HEK293 (cell line): ENCODE data around the gene KCTD11.
A peak's percentile ranks its signal among the peaks of the same experiment; 100 is the strongest.

Experiments
- CTCF ChIA-PET: fragments of 350-600 bp; formaldehyde crosslinking; extraction: SDS; loops from one replicate; lab custom pipeline; 2021; ENCODE audit warnings: antibody characterized with exemption; lab: Yijun Ruan, JAX
- POLR2A ChIA-PET: fragments of 300-600 bp; formaldehyde crosslinking; extraction: SDS; loops from one replicate; lab custom pipeline; 2020; ENCODE audit warnings: antibody characterized with exemption, inconsistent platforms; lab: Yijun Ruan, JAX
- H3K27ac ChIP-seq: fragments of 200-500 bp; sonication (Bioruptor generic); 2 replicates; pipeline ENCODE4 v1.5.1; 2014; ENCODE audit warnings: low read depth, low read length, control low read depth, inconsistent platforms; ENCODE audit errors: extremely low read depth
- H3K36me3 ChIP-seq, 2 experiments: fragments of 200-500 bp in 1 of 2; sonication (Bioruptor generic) in 1 of 2; 1 replicate in 1 of 2; 2 replicates in 1 of 2; pipeline ENCODE4 v1.5.1; 2014 to 2017; ENCODE audit warnings: inconsistent platforms in 2 of 2, low read length in 2 of 2; ENCODE audit not compliant: control insufficient read depth in 2 of 2, insufficient read depth in 1 of 2
- H3K4me1 ChIP-seq: fragments of 200-500 bp; sonication (Bioruptor generic); 2 replicates; pipeline ENCODE4 v1.5.1; 2014; ENCODE audit warnings: mild to moderate bottlenecking, low read length, inconsistent platforms; ENCODE audit not compliant: control insufficient read depth, insufficient read depth
- H3K4me3 ChIP-seq: 2 replicates; pipeline ENCODE4 v1.5.1; 2011; ENCODE audit warnings: low read depth, mild to moderate bottlenecking, control low read depth, low read length, moderate library complexity
- H3K9me3 ChIP-seq: fragments of 200-500 bp; sonication (Bioruptor generic); 2 replicates; pipeline ENCODE4 v1.5.1; 2014; ENCODE audit warnings: low read depth, low read length, inconsistent platforms; ENCODE audit not compliant: control insufficient read depth, insufficient read depth
- GLIS2 ChIP-seq: fragments of 450-650 bp; formaldehyde crosslinking; IDR thresholded peaks from 2 replicates; pipeline ENCODE4 v1.5.1; 2016; ENCODE audit warnings: missing biosample characterization, missing genetic modification characterization
- IKZF3 ChIP-seq: fragments of 450-650 bp; IDR thresholded peaks from 2 replicates; pipeline ENCODE4 v1.5.0; 2018; ENCODE audit warnings: missing biosample characterization, mild to moderate bottlenecking, missing genetic modification characterization, moderate library complexity
- KLF10 ChIP-seq: fragments of 450-650 bp; IDR thresholded peaks from 2 replicates; pipeline ENCODE4 v1.5.1; 2018; ENCODE audit warnings: missing biosample characterization, mild to moderate bottlenecking, missing genetic modification characterization
- KLF8 ChIP-seq: fragments of 450-650 bp; formaldehyde crosslinking; IDR thresholded peaks from 2 replicates; pipeline ENCODE4 v1.5.1; 2016; ENCODE audit warnings: missing biosample characterization, missing genetic modification characterization
- REPIN1 ChIP-seq: fragments of 450-650 bp; formaldehyde crosslinking; IDR thresholded peaks from 2 replicates; pipeline ENCODE4 v1.5.1; 2017; ENCODE audit warnings: missing biosample characterization, missing genetic modification characterization, low read depth
- ZNF146 ChIP-seq: fragments of 450-650 bp; formaldehyde crosslinking; IDR thresholded peaks from 2 replicates; pipeline ENCODE4 v1.5.1; 2016; ENCODE audit warnings: missing biosample characterization, missing genetic modification characterization
- ZNF19 ChIP-seq: fragments of 450-650 bp; formaldehyde crosslinking; IDR thresholded peaks from 2 replicates; pipeline ENCODE4; 2016; ENCODE audit warnings: missing biosample characterization, missing genetic modification characterization, low read depth
- ZNF223 ChIP-seq: fragments of 450-650 bp; formaldehyde crosslinking; IDR thresholded peaks from 2 replicates; pipeline ENCODE4 v1.5.1; 2016; ENCODE audit warnings: missing biosample characterization, missing genetic modification characterization
- ZNF404 ChIP-seq: fragments of 450-650 bp; formaldehyde crosslinking; IDR thresholded peaks from 2 replicates; pipeline ENCODE4 v1.5.1; 2017; ENCODE audit warnings: missing biosample characterization, missing genetic modification characterization
- ZNF514 ChIP-seq: fragments of 450-650 bp; formaldehyde crosslinking; IDR thresholded peaks from 2 replicates; pipeline ENCODE4 v1.5.1; 2016; ENCODE audit warnings: missing biosample characterization, missing genetic modification characterization
- TF ChIP-seq, protein P1 (sequence below): fragments of 450-650 bp; formaldehyde crosslinking; IDR thresholded peaks from 2 replicates; pipeline ENCODE4 v1.5.1; 2016; ENCODE audit warnings: missing biosample characterization, missing genetic modification characterization
- TF ChIP-seq, protein P2 (sequence below): fragments of 450-650 bp; IDR thresholded peaks from 2 replicates; pipeline ENCODE4 v1.5.1; 2018; ENCODE audit warnings: missing biosample characterization, missing genetic modification characterization
- TF ChIP-seq, protein P3 (sequence below): fragments of 450-650 bp; formaldehyde crosslinking; IDR thresholded peaks from 2 replicates; pipeline ENCODE4 v1.5.1; 2016; ENCODE audit warnings: missing biosample characterization, missing genetic modification characterization, borderline replicate concordance
- TF ChIP-seq, protein P4 (sequence below): fragments of 450-650 bp; formaldehyde crosslinking; IDR thresholded peaks from 2 replicates; pipeline ENCODE4 v1.5.1; 2017; ENCODE audit warnings: missing biosample characterization, missing genetic modification characterization
- TF ChIP-seq, protein P5 (sequence below): fragments of 450-650 bp; formaldehyde crosslinking; IDR thresholded peaks from 2 replicates; pipeline ENCODE4 v1.5.1; 2016; ENCODE audit warnings: missing biosample characterization, missing genetic modification characterization
- TF ChIP-seq, protein P6 (sequence below): fragments of 450-650 bp; formaldehyde crosslinking; IDR thresholded peaks from 2 replicates; pipeline ENCODE4 v1.5.1; 2016; ENCODE audit warnings: missing biosample characterization, missing genetic modification characterization

KCTD11 gene

DNA sequence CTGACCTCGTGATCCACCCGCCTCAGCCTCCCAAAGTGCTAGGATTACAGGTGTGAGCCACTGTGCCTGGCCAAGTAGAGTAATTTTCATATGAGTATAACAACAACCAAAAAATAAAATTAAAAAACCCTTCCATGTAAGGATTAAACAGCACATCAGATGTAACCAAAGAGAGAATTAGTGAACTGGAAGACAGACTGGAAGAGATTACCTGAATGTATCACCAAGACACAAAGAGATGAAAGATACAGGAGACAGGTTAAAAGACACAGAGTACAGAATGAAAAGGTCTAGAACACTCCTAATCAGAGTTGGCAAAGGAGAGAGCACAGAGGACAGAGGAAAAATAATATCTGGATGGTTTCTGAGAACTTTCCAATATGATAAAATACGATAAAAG, 27.2 kb downstream of the KCTD11 start (continued):
- TF ChIP-seq, protein P1, sequence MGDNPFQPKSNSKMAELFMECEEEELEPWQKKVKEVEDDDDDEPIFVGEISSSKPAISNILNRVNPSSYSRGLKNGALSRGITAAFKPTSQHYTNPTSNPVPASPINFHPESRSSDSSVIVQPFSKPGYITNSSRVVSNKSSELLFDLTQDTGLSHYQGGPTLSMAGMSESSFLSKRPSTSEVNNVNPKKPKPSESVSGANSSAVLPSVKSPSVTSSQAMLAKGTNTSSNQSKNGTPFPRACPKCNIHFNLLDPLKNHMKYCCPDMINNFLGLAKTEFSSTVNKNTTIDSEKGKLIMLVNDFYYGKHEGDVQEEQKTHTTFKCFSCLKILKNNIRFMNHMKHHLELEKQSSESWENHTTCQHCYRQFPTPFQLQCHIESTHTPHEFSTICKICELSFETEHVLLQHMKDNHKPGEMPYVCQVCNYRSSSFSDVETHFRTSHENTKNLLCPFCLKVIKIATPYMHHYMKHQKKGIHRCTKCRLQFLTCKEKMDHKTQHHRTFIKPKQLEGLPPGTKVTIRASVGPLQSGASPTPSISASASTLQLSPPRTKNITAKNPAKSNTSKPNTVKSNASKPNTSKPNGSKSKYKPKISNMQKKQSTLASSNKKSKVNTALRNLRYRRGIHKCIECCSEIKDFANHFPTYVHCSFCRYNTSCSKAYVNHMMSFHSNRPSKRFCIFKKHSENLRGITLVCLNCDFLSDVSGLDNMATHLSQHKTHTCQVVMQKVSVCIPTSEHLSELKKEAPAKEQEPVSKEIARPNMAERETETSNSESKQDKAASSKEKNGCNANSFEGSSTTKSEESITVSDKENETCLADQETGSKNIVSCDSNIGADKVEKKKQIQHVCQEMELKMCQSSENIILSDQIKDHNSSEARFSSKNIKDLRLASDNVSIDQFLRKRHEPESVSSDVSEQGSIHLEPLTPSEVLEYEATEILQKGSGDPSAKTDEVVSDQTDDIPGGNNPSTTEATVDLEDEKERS (tag by site-specific recombination) = 0 out of 2 replicates have a peak, but pooled peaks have one; percentile 52
- TF ChIP-seq ZNF514 (tag by site-specific recombination) = no peak
- TF ChIP-seq, all 188 proteins: peak for 4

DNA sequence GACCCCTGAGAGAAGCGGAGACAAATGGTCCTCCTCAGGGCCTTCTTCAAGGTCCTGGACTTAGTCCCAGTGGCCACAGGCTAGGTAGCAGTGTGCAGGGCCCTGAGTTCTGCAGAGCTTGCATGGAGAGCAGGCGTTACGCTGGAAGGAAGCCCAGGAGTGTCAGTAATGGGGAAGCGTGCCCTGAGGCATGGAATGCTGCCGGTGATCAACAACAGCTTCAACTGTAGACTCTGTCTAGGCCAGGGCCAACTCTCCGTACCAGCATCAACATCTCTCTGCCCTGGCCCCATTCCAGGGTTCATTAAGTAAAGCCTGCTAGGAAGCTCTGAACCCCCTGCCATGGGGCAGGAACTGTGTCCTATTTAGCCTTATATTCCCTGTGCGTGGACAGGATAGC, 28.4 kb downstream of the KCTD11 start:
- Histone ChIP-seq H3K4me3 (peak overlapping the region; percentile 47; the same call in 1 of the 2 replicates), H3K36me3 (no peaks in the 10 kb centered on the region), H3K4me1 (no peaks in the 10 kb centered on the region), H3K27ac (no peak overlapping the region), H3K9me3 (no peaks in the 10 kb centered on the region)
- TF ChIP-seq, protein P2, sequence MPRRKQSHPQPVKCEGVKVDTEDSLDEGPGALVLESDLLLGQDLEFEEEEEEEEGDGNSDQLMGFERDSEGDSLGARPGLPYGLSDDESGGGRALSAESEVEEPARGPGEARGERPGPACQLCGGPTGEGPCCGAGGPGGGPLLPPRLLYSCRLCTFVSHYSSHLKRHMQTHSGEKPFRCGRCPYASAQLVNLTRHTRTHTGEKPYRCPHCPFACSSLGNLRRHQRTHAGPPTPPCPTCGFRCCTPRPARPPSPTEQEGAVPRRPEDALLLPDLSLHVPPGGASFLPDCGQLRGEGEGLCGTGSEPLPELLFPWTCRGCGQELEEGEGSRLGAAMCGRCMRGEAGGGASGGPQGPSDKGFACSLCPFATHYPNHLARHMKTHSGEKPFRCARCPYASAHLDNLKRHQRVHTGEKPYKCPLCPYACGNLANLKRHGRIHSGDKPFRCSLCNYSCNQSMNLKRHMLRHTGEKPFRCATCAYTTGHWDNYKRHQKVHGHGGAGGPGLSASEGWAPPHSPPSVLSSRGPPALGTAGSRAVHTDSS (tag by site-specific recombination) = no peak
- TF ChIP-seq, protein P3, sequence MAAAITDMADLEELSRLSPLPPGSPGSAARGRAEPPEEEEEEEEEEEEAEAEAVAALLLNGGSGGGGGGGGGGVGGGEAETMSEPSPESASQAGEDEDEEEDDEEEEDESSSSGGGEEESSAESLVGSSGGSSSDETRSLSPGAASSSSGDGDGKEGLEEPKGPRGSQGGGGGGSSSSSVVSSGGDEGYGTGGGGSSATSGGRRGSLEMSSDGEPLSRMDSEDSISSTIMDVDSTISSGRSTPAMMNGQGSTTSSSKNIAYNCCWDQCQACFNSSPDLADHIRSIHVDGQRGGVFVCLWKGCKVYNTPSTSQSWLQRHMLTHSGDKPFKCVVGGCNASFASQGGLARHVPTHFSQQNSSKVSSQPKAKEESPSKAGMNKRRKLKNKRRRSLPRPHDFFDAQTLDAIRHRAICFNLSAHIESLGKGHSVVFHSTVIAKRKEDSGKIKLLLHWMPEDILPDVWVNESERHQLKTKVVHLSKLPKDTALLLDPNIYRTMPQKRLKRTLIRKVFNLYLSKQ = no peak
- TF ChIP-seq ZNF404 (tag by site-specific recombination) (no peak), IKZF3 (tag by site-specific recombination) (no peak), ZNF19 (no peak), KLF10 (tag by site-specific recombination) (no peak), REPIN1 (tag by site-specific recombination) (no peak), ZNF146 (tag by site-specific recombination) (no peak), KLF8 (tag by site-specific recombination) (no peak), ZNF223 (no peak), GLIS2 (tag by site-specific recombination) (no peak)
- TF ChIP-seq, protein P4, sequence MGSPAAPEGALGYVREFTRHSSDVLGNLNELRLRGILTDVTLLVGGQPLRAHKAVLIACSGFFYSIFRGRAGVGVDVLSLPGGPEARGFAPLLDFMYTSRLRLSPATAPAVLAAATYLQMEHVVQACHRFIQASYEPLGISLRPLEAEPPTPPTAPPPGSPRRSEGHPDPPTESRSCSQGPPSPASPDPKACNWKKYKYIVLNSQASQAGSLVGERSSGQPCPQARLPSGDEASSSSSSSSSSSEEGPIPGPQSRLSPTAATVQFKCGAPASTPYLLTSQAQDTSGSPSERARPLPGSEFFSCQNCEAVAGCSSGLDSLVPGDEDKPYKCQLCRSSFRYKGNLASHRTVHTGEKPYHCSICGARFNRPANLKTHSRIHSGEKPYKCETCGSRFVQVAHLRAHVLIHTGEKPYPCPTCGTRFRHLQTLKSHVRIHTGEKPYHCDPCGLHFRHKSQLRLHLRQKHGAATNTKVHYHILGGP = no peak
- TF ChIP-seq, protein P5, sequence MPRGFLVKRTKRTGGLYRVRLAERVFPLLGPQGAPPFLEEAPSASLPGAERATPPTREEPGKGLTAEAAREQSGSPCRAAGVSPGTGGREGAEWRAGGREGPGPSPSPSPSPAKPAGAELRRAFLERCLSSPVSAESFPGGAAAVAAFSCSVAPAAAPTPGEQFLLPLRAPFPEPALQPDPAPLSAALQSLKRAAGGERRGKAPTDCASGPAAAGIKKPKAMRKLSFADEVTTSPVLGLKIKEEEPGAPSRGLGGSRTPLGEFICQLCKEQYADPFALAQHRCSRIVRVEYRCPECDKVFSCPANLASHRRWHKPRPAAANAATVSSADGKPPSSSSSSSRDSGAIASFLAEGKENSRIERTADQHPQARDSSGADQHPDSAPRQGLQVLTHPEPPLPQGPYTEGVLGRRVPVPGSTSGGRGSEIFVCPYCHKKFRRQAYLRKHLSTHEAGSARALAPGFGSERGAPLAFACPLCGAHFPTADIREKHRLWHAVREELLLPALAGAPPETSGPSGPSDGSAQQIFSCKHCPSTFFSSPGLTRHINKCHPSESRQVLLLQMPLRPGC (tag by site-specific recombination) = no peak
- TF ChIP-seq, protein P6, sequence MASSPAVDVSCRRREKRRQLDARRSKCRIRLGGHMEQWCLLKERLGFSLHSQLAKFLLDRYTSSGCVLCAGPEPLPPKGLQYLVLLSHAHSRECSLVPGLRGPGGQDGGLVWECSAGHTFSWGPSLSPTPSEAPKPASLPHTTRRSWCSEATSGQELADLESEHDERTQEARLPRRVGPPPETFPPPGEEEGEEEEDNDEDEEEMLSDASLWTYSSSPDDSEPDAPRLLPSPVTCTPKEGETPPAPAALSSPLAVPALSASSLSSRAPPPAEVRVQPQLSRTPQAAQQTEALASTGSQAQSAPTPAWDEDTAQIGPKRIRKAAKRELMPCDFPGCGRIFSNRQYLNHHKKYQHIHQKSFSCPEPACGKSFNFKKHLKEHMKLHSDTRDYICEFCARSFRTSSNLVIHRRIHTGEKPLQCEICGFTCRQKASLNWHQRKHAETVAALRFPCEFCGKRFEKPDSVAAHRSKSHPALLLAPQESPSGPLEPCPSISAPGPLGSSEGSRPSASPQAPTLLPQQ (tag by site-specific recombination) = no peak
- ChIA-PET POLR2A (interaction anchor here (1.3 kb wide), 1 partner anchor 24 kb away, joined by 9 read pairs; the partner anchor contains the start of gene TMEM256), CTCF (interaction anchor here (0.6 to 1.3 kb wide), 4 partner anchors 9 to 180 kb away, joined by 3 to 5 read pairs (median 4); no protein-coding TSS in a partner anchor)
